HepG2 (cell line): ENCODE measurements around the gene NAPB. TPM values are rescaled to one million over a fixed set of nuclear protein-coding genes. Genes with fewer than 3 reads are reported as not detected.
A peak's percentile ranks its signal among the peaks of the same experiment; 100 is the strongest.

Experiments
- GATAD2A ChIP-seq: IDR thresholded peaks from 2 replicates; pipeline ENCODE4 v1.6.1; 2016
- MEIS1 ChIP-seq: sonication (generic); formaldehyde crosslinking; IDR thresholded peaks from 2 replicates; pipeline ENCODE4 v1.9.0; 2021; ENCODE audit warnings: mild to moderate bottlenecking, missing genetic modification reagents, moderate library complexity, borderline replicate concordance
- MLX ChIP-seq: IDR thresholded peaks from 2 replicates; pipeline ENCODE4 v1.6.1; 2016
- MTF1 ChIP-seq: sonication (generic); formaldehyde crosslinking; IDR thresholded peaks from 2 replicates; pipeline ENCODE4 v1.5.0; 2020; ENCODE audit warnings: missing genetic modification reagents
- NFIB ChIP-seq: sonication (generic); formaldehyde crosslinking; IDR thresholded peaks from 2 replicates; pipeline ENCODE4 v1.9.0; 2021; ENCODE audit warnings: missing genetic modification reagents, mild to moderate bottlenecking, borderline replicate concordance
- PREB ChIP-seq: sonication (generic); formaldehyde crosslinking; IDR thresholded peaks from 2 replicates; pipeline ENCODE4 v1.4.0; 2020; ENCODE audit warnings: missing genetic modification reagents
- ZNF260 ChIP-seq: sonication (generic); formaldehyde crosslinking; IDR thresholded peaks from 2 replicates; pipeline ENCODE4 v1.4.0; 2020; ENCODE audit warnings: missing genetic modification reagents, low read depth, mild to moderate bottlenecking, borderline replicate concordance
- polyA plus RNA-seq, 8 experiments: library from polyadenylated mRNA; depleted of rRNA in 3 of 8; stranded (reverse) in 7 of 8; unstranded in 1 of 8; fragments of >200 nt; fragmentation: Illumina TruSeq in 4 of 8; extraction: Trizol in 4 of 8; gene quantifications; 2 replicates each; pipeline versions ENCODE4 v1.2.1 to v1.2.3, GENCODE V29; 2011 to 2016; ENCODE audit warnings: low read depth in 4 of 8, missing spikeins in 1 of 8, mixed read lengths in 1 of 8; ENCODE audit not compliant: insufficient read depth in 1 of 8
- total RNA-seq, 5 experiments: library from RNA; depleted of rRNA; stranded (reverse); fragments of >200 nt; fragmentation: Illumina TruSeq; extraction: Trizol; gene quantifications; 2 replicates each; pipeline ENCODE4 v1.2.3, GENCODE V29; 2016; ENCODE audit warnings: low read depth in 1 of 5
- TF ChIP-seq, protein P1 (sequence below): IDR thresholded peaks from 2 replicates; pipeline ENCODE4 v1.4.0; 2020; ENCODE audit warnings: mild to moderate bottlenecking, missing genetic modification reagents
- TF ChIP-seq, protein P2 (sequence below), 2 experiments: sonication (generic) in 1 of 2; formaldehyde crosslinking in 1 of 2; IDR thresholded peaks; 2 replicates each; pipeline versions ENCODE4 v1.5.1 to v1.6.1; 2011 to 2020; ENCODE audit warnings: borderline replicate concordance in 1 of 2, low read depth in 1 of 2, low read length in 1 of 2, mild to moderate bottlenecking in 1 of 2, missing genetic modification reagents in 1 of 2, moderate library complexity in 1 of 2

NAPB gene
- total and polyA plus RNA-seq, 2 of the 13 experiments (the other 11 are each of a cell fraction or from before 2014, with no cell fraction given), result 15.2 to 16.1 TPM

GRCh38 chr20:23350904-23351838, 70.1 kb downstream of the NAPB start (continued):
- TF ChIP-seq, protein P1, sequence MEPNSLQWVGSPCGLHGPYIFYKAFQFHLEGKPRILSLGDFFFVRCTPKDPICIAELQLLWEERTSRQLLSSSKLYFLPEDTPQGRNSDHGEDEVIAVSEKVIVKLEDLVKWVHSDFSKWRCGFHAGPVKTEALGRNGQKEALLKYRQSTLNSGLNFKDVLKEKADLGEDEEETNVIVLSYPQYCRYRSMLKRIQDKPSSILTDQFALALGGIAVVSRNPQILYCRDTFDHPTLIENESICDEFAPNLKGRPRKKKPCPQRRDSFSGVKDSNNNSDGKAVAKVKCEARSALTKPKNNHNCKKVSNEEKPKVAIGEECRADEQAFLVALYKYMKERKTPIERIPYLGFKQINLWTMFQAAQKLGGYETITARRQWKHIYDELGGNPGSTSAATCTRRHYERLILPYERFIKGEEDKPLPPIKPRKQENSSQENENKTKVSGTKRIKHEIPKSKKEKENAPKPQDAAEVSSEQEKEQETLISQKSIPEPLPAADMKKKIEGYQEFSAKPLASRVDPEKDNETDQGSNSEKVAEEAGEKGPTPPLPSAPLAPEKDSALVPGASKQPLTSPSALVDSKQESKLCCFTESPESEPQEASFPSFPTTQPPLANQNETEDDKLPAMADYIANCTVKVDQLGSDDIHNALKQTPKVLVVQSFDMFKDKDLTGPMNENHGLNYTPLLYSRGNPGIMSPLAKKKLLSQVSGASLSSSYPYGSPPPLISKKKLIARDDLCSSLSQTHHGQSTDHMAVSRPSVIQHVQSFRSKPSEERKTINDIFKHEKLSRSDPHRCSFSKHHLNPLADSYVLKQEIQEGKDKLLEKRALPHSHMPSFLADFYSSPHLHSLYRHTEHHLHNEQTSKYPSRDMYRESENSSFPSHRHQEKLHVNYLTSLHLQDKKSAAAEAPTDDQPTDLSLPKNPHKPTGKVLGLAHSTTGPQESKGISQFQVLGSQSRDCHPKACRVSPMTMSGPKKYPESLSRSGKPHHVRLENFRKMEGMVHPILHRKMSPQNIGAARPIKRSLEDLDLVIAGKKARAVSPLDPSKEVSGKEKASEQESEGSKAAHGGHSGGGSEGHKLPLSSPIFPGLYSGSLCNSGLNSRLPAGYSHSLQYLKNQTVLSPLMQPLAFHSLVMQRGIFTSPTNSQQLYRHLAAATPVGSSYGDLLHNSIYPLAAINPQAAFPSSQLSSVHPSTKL (CRISPR knock-in tag), result no peak; the same call in 1 of the 2 replicates
- TF ChIP-seq MTF1 (CRISPR knock-in tag), result 0 out of 2 replicates have a peak, but pooled peaks have one; percentile 34
- no peak; the same call in 1 of the 2 replicates for TF ChIP-seq MEIS1 (CRISPR knock-in tag)
- no peak for TF ChIP-seq PREB (CRISPR knock-in tag)
- TF ChIP-seq, protein P2, sequence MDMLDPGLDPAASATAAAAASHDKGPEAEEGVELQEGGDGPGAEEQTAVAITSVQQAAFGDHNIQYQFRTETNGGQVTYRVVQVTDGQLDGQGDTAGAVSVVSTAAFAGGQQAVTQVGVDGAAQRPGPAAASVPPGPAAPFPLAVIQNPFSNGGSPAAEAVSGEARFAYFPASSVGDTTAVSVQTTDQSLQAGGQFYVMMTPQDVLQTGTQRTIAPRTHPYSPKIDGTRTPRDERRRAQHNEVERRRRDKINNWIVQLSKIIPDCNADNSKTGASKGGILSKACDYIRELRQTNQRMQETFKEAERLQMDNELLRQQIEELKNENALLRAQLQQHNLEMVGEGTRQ (IDR thresholded peaks at IDR 0.05; ENCODE audit: low read depth, low read length), result no peak; the same call in 1 of the 2 replicates
- TF ChIP-seq, protein P2 (CRISPR knock-in tag; IDR thresholded peaks at IDR 0.05; ENCODE audit: borderline replicate concordance), result 0 out of 2 replicates have a peak, but pooled peaks have one; percentile 15
- no peak for TF ChIP-seq NFIB
- no peak for TF ChIP-seq ZNF260
- peak; percentile 31; the same call in 1 of the 2 replicates for TF ChIP-seq GATAD2A (CRISPR knock-in tag)
- TF ChIP-seq MLX (CRISPR knock-in tag), result peak; percentile 63; the same call in 1 of the 2 replicates
